Panc1 (cell line): ENCODE results near the gene FZD4. TPM values are rescaled to one million over a fixed set of nuclear protein-coding genes. Genes with fewer than 3 reads are reported as not detected.
"Not testable (repeated sequence)": the region's sequence is repeated elsewhere in the genome, so short reads cannot be mapped to it uniquely, and the experiment has no call there.

Experiments used
- ATAC-seq: fragments of 200-7000 bp; cut with Tn5 transposase; 2 replicates; pipeline ENCODE4 v1.9.1; 2020; ENCODE audit warnings: mild to moderate bottlenecking, moderate library complexity
- Bru-seq: library from RNA; stranded (reverse); fragments of 400-500 nt; gene quantifications from one replicate; lab custom pipeline; 2021; lab: Mats Ljungman, UMichigan
- BruChase-seq, 2 experiments: library from RNA; stranded (reverse); fragments of 400-500 nt; gene quantifications; one replicate each; lab custom pipeline; 2021; lab: Mats Ljungman, UMichigan
- BruUV-seq: library from RNA; stranded (reverse); fragments of 400-500 nt; replicated peaks from 2 replicates; lab custom pipeline; 2021; lab: Mats Ljungman, UMichigan
- CTCF ChIA-PET: fragments of 300-600 bp; sonication (Branson Sonifier 250); formaldehyde crosslinking; loops from one replicate; lab custom pipeline; 2022; ENCODE audit warnings: antibody characterized with exemption; lab: Charles Lee
- POLR2A ChIA-PET: fragments of 300-600 bp; sonication (Branson Sonifier 250); formaldehyde crosslinking; loops from one replicate; lab custom pipeline; 2022; ENCODE audit warnings: antibody characterized with exemption; lab: Charles Lee
- DNase-seq: peaks from one replicate; pipeline ENCODE4 v3.0.0-alpha.2; 2010; ENCODE audit warnings: low read depth, low spot score
- H3K27ac ChIP-seq: 2 replicates; pipeline ENCODE4 v1.5.1; 2011; ENCODE audit warnings: mild to moderate bottlenecking, low read length, inconsistent platforms
- H3K27me3 ChIP-seq: fragments of 200-500 bp; sonication (Bioruptor generic); 2 replicates; pipeline ENCODE4 v1.6.0; 2014; ENCODE audit warnings: low read length, inconsistent platforms; ENCODE audit not compliant: control insufficient read depth, insufficient read depth
- H3K36me3 ChIP-seq: fragments of 200-500 bp; sonication (Bioruptor generic); 2 replicates; pipeline ENCODE4 v1.5.1; 2014; ENCODE audit warnings: inconsistent platforms, mild to moderate bottlenecking, low read length, moderate library complexity; ENCODE audit not compliant: control insufficient read depth, insufficient read depth
- H3K4me1 ChIP-seq: 2 replicates; pipeline ENCODE4 v1.5.1; 2011; ENCODE audit warnings: inconsistent platforms, mild to moderate bottlenecking, low read length, moderate library complexity; ENCODE audit not compliant: control insufficient read depth, insufficient read depth
- H3K4me3 ChIP-seq, 2 experiments: 2 replicates each; pipeline ENCODE4 v1.5.1; 2011 to 2012; ENCODE audit warnings: low read depth in 2 of 2, low read length in 2 of 2, mild to moderate bottlenecking in 2 of 2, inconsistent platforms in 1 of 2, moderate library complexity in 1 of 2
- H3K9me3 ChIP-seq: fragments of 200-500 bp; sonication (Bioruptor generic); 2 replicates; pipeline ENCODE4 v1.5.1; 2014; ENCODE audit warnings: low read depth, mild to moderate bottlenecking, inconsistent platforms, low read length, moderate library complexity; ENCODE audit not compliant: control insufficient read depth, insufficient read depth
- POLR2AphosphoS5 ChIP-seq: IDR thresholded peaks from 2 replicates; pipeline ENCODE4 v1.6.1; 2012; ENCODE audit warnings: mild to moderate bottlenecking, low read depth, low read length, moderate library complexity
- SIN3A ChIP-seq: IDR thresholded peaks from 2 replicates; pipeline ENCODE4 v1.6.1; 2012; ENCODE audit warnings: low read depth, mild to moderate bottlenecking, low read length, moderate library complexity, borderline replicate concordance; ENCODE audit not compliant: insufficient read depth
- TCF7L2 ChIP-seq: IDR thresholded peaks from 2 replicates; pipeline ENCODE4 v1.6.1; 2011; ENCODE audit warnings: mild to moderate bottlenecking, low read depth, low read length, inconsistent platforms
- in situ Hi-C: cut with HindIII; loops from 2 replicates; pipeline ENCODE4 v1.10.0; 2016; ENCODE audit warnings: low sequenced_read_pairs, low pct_unique_long_range_greater_than_20kb
- intact Hi-C: fragments of 100-400 bp; cut with micrococcal nuclease; formaldehyde crosslinking; loops from one replicate; pipeline ENCODE4 v1.10.0; 2022; ENCODE audit not compliant: unreplicated experiment
- long read RNA-seq: library from polyadenylated mRNA; unstranded; transcript quantifications from one replicate; pipeline ENCODE4 v2.0.0, GENCODE V29; 2021; ENCODE audit not compliant: unreplicated experiment
- polyA plus RNA-seq: library from polyadenylated mRNA; unstranded; fragments of >200 nt; gene quantifications from one replicate; pipeline ENCODE4 v1.2.1, GENCODE V29; 2012; ENCODE audit warnings: missing spikeins; ENCODE audit not compliant: insufficient read length
- total RNA-seq: library from RNA; stranded (reverse); gene quantifications from one replicate; pipeline ENCODE4 v1.2.1, GENCODE V29; 2021; ENCODE audit not compliant: unreplicated experiment
- TF ChIP-seq, protein P1 (sequence below), 2 experiments: IDR thresholded peaks; 2 replicates each; pipeline ENCODE4 v1.6.1; 2011 to 2012; ENCODE audit warnings: low read depth in 2 of 2, control low read depth in 1 of 2, low read length in 1 of 2, mild to moderate bottlenecking in 1 of 2, moderate library complexity in 1 of 2; ENCODE audit not compliant: insufficient read depth in 1 of 2
- TF ChIP-seq, protein P2 (sequence below): fragments of 450-650 bp; IDR thresholded peaks from 2 replicates; pipeline ENCODE4 v1.5.1; 2017; ENCODE audit warnings: mild to moderate bottlenecking

Gene FZD4
- total RNA-seq (11.1 TPM), Bru-seq, nascent RNA (percentile 70 among the genes with signal in this experiment), BruChase-seq, experiment 1, labeled RNA remaining after a 2-hour chase (percentile 93 among the genes with signal in this experiment), BruChase-seq, experiment 2, labeled RNA remaining after a 6-hour chase (percentile 93 among the genes with signal in this experiment)
- 4.7 TPM for polyA plus RNA-seq
- long read RNA-seq, full-length matches to known transcripts: 3 of 19 reads
- long read RNA-seq, partial matches to known transcripts: 0 of 19 reads
- long read RNA-seq, other reads (novel, unspliced or antisense): 16 of 19 reads

DNA sequence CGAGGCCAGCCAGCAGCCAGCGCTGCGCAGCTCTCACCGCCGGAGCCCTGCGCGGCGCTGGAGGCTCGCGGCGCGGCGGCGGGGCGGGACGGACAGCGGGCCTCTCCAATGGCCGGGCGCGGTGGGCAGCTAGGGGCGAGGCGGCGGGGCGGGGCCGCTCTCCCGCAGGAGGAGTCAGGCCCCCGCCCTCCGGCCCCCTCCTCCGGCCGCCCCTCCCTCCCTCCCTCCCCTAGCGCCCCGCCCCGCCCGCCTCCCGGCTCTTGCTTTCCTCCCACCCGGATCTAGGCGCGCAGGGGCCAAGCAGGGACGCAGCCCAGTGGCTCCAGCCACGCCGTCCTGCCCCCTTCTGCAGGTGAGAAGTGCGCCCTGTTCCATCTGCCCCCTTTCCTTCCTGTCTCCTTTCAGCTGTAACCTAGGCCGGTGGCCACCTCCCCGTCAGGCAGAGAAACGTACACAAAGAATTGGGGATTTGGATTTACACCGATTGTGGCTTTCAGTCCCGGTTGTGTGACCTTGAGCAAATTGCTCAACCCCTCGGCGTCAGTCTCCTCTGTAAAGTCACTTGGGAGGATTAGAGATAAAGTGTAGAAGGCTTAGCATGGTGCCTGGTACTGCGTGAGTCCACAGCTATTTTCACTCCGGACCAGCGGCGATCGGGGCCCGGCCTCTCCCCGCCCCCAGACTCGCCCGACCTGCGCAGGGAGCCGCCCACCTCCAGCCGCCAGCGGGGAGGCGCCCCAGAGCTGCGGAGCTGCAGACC is at the start of gene FZD4:
Gene FZD4 (minus strand): TSS at position 35 of the 760 bp plus-strand sequence. CDS start 310 bp downstream, outside the sequence.
- Histone ChIP-seq H3K4me1 (peaks cover 12% of the 10 kb centered on the region; the same call in 1 of the 2 replicates), H3K4me3 (peak within 1 kb of the TSS; percentile 90 to 93), H3K36me3 (no peaks in the 10 kb centered on the region; the same call in 1 of the 2 replicates), H3K27ac (peak within 1 kb of the TSS; percentile 87), H3K9me3 (no peaks in the 10 kb centered on the region), H3K27me3 (peaks cover 5% of the 10 kb centered on the region; the same call in 1 of the 2 replicates)
- TF ChIP-seq TCF7L2 (no peak), SIN3A (peak; percentile 72; the same call in 1 of the 2 replicates), POLR2AphosphoS5 (0 out of 2 replicates have a peak, but pooled peaks have one; percentile 29)
- TF ChIP-seq, protein P1, sequence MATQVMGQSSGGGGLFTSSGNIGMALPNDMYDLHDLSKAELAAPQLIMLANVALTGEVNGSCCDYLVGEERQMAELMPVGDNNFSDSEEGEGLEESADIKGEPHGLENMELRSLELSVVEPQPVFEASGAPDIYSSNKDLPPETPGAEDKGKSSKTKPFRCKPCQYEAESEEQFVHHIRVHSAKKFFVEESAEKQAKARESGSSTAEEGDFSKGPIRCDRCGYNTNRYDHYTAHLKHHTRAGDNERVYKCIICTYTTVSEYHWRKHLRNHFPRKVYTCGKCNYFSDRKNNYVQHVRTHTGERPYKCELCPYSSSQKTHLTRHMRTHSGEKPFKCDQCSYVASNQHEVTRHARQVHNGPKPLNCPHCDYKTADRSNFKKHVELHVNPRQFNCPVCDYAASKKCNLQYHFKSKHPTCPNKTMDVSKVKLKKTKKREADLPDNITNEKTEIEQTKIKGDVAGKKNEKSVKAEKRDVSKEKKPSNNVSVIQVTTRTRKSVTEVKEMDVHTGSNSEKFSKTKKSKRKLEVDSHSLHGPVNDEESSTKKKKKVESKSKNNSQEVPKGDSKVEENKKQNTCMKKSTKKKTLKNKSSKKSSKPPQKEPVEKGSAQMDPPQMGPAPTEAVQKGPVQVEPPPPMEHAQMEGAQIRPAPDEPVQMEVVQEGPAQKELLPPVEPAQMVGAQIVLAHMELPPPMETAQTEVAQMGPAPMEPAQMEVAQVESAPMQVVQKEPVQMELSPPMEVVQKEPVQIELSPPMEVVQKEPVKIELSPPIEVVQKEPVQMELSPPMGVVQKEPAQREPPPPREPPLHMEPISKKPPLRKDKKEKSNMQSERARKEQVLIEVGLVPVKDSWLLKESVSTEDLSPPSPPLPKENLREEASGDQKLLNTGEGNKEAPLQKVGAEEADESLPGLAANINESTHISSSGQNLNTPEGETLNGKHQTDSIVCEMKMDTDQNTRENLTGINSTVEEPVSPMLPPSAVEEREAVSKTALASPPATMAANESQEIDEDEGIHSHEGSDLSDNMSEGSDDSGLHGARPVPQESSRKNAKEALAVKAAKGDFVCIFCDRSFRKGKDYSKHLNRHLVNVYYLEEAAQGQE (IDR thresholded peaks at IDR 0.05; ENCODE audit: insufficient read depth in 1 of 2, low read depth in 2 of 2, low read length in 1 of 2): no peak
- TF ChIP-seq, protein P2, sequence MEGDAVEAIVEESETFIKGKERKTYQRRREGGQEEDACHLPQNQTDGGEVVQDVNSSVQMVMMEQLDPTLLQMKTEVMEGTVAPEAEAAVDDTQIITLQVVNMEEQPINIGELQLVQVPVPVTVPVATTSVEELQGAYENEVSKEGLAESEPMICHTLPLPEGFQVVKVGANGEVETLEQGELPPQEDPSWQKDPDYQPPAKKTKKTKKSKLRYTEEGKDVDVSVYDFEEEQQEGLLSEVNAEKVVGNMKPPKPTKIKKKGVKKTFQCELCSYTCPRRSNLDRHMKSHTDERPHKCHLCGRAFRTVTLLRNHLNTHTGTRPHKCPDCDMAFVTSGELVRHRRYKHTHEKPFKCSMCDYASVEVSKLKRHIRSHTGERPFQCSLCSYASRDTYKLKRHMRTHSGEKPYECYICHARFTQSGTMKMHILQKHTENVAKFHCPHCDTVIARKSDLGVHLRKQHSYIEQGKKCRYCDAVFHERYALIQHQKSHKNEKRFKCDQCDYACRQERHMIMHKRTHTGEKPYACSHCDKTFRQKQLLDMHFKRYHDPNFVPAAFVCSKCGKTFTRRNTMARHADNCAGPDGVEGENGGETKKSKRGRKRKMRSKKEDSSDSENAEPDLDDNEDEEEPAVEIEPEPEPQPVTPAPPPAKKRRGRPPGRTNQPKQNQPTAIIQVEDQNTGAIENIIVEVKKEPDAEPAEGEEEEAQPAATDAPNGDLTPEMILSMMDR: peak; percentile 43
- intact Hi-C loops: no loop called here
- ChIA-PET CTCF (interaction anchor here (0.6 to 1.2 kb wide), 4 partner anchors 16 to 1139 kb away, joined by 3 to 6 read pairs (median 4); no protein-coding TSS in a partner anchor), POLR2A (interaction anchor here (0.6 to 0.9 kb wide), 2 partner anchors 8 to 101 kb away, joined by 4 read pairs; no protein-coding TSS in a partner anchor)
- in situ Hi-C loops: no loop called here
- ATAC-seq (peak; percentile 97), DNase-seq (no peak)
- BruUV-seq: no TSS peak

DNA sequence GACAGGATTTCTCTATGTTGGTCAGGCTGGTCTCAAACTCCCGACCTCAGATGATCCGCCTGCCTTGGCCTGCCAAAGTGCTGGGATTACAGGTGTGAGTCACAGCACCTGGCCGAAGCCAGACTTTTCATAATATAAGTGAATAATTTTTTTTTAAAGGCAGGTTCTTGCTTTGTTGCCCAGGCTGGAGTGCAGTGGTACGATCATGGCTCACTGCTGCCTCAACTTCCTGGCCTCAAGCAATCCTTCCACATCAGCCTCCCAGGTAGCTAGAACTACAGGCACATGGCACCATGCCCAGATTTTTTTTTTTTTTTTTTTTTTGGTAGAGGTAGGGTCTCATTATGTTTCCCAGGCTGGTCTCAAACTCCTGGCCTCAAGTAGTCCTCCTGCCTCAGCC is 49.1 kb upstream of the FZD4 start:
- H3K4me3 ChIP-seq, intact Hi-C loops, H3K9me3 ChIP-seq, in situ Hi-C loops, BruUV-seq, CTCF ChIA-PET, ATAC-seq, H3K36me3 ChIP-seq, DNase-seq, H3K27ac ChIP-seq, H3K27me3 ChIP-seq: not testable (repeated sequence)
- H3K4me1 ChIP-seq: peaks cover 31% of the 10 kb centered on the region
- POLR2A ChIA-PET: interaction anchor here (0.6 kb wide), 1 partner anchor 8 kb away, joined by 6 read pairs; no protein-coding TSS in a partner anchor
